HG03460 (cell line): Measurements from ENCODE around the gene SGK2.

Source experiments
- ATAC-seq: cut with Tn5 transposase; IDR thresholded peaks from one replicate; pipeline ENCODE4 v1.9.1; 2021; ENCODE audit not compliant: unreplicated experiment

Gene SGK2

DNA sequence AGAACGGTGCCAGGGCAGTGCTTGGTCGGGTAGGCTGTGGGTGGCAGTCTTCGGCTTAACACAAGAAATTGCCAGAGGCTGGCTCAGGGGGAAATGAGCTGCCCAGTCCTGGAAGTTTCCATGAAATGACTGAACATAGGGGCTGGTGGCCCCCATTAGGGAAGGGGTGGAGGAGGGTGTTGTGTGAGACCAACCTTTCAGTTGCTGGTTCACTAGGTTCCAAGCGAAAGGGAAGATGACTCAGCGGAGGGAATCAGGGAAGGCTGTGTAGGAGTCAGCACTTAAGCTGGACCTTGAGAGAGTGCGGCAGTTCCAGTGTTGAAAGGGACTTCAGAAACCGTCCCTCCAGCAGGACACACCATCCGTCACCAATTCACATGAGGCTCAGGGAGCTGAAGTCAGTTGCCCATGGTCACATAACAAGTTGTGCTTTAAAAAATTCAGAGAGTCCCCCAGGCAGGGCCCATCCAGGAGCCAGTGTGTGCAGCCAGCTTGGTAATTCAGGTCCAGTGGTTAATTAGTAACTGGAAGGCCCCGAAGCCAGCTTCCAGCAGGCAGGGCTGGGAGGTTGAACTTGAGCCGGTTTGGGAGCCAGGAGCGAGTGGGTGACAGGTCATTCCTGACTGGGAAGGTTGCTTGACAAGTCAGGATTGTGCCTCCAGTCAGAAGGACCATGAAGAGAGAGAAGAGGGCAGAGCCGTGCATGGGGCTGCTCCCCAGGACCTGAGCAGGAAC, at the start of gene SGK2:
Gene SGK2 (plus strand): TSS at position 616 of the 735 bp plus-strand sequence. CDS start 7,469 bp downstream, outside the sequence.
- no peak for ATAC-seq

DNA sequence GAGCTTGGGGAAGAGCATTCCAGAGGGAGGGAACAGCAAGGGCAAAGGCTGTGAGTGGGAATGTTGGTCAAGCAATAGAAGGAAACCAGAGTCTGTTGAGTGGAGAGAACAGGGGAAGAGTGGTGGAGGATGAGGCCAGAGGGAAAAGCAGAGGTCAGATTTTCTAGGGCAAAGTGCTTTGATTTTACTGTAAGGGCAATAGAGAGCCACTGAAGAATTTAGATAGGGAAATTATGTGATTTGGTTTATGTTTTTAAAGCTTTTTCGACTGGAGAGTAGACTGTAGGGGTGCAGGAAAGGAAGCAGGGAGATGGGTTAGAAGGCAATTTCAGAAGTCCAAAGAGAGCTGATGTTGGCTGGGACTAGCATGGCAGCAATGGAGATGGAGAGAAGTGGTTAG, 46.9 kb upstream of the SGK2 start:
- ATAC-seq, result no peak

DNA sequence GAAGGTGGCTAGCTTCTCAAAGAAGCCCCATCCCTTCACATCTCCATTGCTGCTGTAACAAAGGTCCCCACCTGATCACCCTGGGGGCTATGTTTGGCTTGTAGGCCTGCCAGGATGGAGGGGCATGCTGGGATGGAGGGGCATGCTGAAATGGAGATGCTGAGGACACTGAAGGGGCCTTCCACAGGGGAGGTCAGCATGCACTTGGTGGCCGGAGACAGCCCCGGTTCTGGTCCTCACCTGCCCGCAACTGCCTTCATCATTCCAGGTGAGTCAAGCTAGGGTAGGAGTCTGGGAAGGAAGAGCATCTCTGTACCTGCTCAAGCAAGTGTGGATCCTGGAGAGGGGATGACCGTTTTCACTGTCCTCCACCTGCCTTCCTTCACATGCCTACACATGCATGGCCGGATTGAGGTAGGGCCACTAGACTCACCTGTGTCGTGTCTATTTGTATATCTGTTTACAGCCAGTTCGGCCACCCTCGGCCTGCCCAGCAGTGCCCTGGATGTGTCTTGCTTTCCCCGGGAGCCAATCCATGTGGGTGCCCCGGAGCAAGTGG, 45.4 kb upstream of the SGK2 start:
- ATAC-seq, result no peak

GRCh38 chr20:43513931-43514647, 44.7 kb upstream of the SGK2 start:
- peak; percentile 77 for ATAC-seq

DNA sequence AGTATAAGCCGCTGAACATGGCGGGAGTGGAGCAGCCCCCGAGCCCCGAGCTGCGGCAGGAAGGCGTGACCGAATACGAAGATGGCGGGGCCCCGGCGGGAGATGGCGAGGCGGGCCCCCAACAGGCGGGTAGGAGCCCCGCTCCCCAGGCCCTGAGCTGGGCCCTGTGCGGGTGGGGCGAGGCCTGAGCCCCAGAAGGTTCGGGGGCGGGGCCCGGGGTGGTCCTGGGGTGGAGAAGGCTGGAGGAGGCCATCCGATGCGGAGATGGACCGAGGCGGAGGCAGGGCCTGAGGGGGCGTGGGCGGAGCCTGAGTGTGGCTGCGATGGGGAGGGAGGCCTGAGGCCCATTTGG, 44.2 kb upstream of the SGK2 start:
- ATAC-seq, result peak; percentile 6

- ATAC-seq, result no peak
These were observed 43.2 kb upstream of the SGK2 start for GRCh38 chr20:43515628-43516027.

GRCh38 chr20:43516251-43516824, 42.5 kb upstream of the SGK2 start:
- no peak for ATAC-seq

DNA sequence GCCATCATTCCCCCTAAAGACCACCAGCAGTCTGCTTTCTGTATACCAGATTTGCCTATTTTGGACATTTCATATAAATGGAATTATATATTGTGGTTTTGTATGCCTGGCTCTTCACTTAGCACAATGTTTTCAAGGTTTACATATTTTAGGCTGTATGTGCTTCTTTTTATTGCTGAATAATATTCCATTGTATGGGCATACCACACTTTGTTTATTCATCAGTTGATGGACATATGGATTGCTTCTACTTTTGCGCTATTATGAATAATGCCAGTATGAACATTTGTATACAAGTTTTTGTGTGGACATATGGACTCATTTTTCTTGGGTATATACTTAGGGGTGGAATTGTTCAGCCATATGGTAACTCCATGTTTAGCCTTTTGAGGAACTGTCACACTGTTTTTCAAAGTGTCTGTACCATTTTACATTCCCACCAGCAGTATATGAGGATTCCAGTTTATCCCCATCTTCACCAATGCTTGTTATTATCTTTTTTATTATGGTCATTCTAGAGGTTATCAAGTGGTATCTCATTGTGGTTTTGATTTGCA, 38.7 kb upstream of the SGK2 start:
- no peak for ATAC-seq

DNA sequence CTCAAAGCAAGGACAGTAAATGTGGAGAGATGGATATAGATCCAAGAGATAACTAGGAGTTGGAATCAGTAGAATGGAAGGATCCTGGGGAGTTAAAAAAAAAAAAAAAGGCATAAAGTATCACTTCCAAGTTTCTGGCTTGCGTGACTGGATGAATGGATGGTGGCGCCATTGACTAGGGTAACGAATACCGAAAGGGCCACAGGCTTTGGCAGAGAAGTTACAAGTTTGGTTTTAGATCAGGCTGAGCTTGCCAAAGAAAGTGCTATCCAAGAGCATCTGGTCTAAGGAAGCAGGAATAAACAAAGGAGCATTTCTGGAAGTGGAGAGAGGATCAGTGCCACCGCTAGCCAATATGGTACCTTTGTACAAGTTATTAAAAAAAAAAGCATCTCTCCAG, 33.8 kb upstream of the SGK2 start:
- no peak for ATAC-seq

- no peak for ATAC-seq
These were observed 30.5 kb upstream of the SGK2 start for GRCh38 chr20:43528258-43528875.

GRCh38 chr20:43529051-43529450, 29.8 kb upstream of the SGK2 start:
- no peak for ATAC-seq

DNA sequence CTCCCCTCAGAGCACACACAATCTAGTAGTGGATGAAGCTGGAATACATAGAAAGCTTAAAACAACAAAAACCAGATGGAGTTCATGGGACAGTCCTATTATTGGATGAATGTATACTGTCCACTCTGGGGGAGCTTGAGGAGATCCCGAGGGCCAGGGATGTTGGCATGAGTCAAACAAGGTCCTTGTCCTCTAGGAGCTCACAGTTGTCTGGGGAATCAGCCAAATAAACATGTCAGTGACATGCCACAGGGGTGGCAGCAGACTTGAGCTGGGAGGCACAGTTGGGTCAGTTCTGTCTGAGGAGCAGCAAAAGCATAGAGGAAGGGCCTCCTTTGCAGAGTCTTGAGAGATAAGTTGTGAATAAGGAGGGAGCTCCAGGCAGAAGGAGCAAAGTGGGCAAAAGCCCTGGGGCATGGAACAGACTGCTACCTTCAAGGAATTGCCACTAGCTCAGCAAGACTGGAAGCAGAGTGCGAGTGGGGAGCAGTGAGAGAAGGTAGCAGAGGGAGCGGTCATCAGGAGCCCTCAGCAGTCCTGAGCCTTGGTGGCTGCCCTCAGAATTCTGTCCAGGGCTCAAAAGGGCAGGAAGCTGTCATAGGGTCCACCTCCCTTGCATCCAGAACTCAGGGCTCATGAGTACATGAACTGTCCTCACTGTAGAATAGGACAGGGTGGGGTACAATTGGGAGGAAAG, 29.2 kb upstream of the SGK2 start:
- ATAC-seq, result no peak

DNA sequence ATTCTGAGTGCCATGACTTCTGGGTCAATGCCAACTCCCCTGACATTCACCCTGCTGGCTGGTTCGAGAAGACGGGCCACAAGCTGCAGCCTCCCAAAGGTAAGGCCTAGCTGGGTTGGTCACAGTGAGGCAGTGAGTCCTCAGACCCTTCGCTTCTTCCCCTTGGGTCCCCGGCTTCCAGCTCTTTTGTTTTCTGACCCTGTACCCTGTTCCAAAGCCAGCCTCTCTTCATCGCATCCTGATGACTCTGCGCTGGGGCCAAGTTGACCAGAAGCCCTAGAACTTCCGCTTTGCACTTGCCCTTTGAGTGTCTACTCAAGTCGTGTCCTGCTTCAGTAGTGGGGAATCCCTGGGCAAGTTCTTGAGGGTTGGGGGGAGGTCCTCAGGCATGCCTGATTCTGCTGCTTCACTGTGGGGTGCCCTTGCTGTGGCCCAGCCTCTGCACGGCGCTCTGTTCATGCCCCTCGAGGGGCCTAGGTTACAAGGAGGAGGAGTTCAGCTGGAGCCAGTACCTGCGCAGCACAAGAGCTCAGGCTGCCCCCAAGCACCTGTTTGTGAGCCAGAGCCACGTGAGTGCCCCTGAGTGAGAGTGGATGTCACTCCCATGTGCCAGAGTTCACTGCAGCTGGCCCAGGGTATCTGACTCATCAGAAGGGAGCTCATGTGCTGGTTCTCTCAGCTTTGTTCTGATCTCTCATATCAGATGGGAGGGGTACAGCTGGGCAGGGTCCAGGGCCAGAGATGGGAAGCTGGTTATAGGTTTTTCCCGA, 28.3 kb upstream of the SGK2 start:
- no peak for ATAC-seq

DNA sequence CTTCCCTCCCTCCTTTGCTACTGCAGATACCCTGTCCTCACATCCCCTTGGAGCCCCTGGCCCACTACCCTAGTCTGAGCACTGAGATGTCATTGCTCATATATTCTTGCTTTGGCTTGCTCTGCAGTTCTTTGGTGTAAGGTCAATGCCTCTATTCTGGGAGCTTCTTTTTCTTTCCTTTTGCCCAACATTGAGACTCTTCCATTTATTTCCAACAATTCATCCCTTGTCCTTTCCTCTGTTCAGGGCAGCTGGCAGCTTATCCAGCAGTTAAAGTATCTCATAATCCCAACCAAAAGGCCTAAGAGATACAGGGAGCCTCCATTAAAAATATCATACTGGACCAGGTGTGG, 27.8 kb upstream of the SGK2 start:
- ATAC-seq, result no peak

DNA sequence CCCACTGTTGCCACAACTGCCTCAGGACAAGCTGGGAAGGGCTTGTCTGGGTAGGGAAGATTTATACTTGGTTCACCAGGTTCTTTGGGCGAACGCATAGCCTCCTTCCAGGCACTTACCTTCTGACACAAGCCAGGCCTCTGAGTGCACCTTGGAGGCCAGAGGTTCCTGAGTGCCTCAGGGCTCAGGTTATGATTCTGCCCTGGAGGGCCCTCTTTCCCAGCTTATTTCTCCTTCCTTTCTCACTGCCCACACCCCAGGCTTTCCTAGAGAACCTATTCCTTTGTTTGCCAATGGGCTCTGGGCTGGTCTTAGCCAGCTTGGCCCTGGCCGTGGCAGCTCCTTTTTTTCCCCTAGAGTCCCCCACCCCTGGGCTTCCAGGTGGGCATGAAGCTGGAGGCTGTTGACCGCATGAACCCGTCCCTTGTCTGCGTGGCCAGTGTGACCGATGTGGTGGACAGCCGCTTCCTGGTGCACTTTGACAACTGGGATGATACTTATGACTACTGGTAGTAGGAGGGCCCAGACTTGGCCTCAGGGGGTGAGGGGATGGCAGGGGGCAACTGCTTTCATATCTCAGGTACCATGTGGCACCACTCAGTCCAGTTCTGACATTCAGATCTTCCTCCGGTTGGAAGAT, 26.3 kb upstream of the SGK2 start:
- no peak for ATAC-seq

- ATAC-seq, result no peak
These were observed 25.8 kb upstream of the SGK2 start for GRCh38 chr20:43533060-43533459.

DNA sequence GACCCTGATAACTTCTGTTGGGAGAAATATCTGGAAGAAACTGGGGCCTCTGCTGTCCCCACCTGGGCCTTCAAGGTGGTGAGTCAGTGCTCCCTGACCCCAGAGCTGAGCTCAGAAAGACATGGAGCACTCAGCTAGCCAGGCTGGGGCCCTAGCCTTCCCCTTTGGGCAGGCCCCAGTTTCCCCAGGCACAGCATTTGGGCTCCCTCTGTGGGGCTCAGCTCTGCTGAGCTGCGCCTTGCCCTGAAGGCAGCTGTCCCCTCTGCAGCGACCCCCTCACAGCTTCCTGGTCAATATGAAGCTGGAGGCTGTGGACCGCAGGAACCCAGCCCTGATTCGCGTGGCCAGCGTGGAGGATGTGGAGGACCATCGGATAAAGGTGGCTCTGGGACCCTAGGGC, 24.8 kb upstream of the SGK2 start:
- no peak for ATAC-seq

DNA sequence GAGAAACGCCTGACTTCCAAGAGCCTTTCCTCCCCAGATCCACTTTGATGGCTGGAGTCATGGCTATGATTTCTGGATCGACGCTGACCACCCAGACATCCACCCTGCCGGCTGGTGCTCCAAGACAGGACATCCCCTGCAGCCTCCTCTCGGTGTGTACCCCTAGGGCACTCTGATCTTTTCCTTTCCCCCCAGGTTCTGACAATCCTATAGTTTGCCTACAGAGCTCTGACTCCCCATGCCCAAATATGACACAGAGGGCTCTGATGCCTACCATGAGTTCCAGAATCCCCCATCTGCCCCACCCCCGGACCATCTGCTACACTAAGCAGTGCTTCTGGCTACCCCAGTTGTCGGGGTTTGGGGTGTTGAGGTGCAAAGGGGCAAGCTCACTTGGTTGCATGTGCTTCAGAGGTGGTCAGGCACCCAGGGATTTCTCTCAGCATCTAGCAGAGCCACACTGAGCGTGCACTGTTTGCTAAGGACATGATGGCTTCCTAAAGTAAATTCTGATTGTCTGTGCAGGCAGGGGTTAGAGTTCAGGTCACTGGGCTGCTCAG, 24.0 kb upstream of the SGK2 start:
- no peak for ATAC-seq

- no peak for ATAC-seq
These were observed 23.3 kb upstream of the SGK2 start for GRCh38 chr20:43535370-43536004.
